HG03103 (cell line): ENCODE measurements around the gene GGA2.

ENCODE experiments used
- ATAC-seq: cut with Tn5 transposase; IDR thresholded peaks from one replicate; pipeline ENCODE4 v1.9.1; 2021; ENCODE audit warnings: low read depth; ENCODE audit not compliant: unreplicated experiment

The GGA2 gene

DNA sequence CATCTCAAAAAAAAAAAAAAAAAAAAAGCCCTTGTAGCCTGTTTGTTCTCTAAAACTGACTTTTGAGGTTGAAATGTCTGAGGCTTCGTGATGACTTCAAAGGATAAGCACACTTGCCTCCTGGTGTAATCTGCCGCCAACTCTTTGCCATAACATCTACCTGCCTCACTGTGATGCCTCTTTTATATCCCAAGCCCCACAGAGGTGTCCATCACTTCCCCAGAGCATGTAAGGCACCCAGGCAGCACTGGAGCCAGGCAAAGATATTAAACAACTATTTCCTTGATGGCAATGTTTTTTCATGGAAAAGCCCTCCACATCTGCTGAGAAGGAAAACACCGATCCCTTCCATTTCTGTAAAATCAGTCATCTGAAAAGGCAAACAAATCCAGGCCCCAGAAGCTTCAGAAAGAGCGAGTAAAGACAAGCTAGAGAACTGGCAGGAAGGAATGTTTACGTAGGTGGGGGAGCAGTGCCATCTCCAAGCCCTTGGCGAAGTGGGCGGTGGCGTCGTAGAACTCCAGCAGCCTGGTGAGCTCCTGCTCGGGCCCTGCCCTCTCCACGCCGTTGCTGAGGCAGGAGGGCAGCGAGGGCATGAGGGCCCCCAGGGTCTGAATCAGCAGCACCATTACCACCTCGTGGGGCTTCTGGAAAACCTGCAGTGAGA lies 85.9 kb downstream of the GGA2 start:
- ATAC-seq: no peak

DNA sequence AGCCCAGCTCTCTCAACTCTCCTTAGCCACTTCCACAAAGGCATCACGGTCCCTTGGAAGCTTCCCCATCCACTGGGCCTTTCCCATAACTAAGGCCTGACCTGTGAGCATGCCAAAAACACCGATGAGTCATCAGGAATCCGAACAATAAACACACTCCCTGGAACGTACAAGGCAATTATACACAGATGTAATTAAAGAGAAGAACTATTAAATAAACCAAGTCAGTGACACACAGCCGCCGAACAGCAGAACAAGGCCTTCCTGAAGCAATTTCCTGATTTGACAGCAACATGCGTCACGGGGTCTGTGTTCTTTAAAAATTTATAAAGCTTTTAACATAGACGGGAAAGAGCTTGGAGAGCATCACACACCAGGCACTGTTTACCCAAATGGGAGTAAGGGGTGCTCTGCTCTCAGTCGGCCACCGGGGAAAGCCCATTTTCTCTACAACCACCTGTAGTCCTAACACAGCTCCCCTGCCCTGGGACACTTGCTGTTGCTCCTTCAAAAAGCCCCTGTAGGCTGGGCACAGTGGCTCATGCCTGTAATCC lies 86.7 kb downstream of the GGA2 start:
- no peak for ATAC-seq

DNA sequence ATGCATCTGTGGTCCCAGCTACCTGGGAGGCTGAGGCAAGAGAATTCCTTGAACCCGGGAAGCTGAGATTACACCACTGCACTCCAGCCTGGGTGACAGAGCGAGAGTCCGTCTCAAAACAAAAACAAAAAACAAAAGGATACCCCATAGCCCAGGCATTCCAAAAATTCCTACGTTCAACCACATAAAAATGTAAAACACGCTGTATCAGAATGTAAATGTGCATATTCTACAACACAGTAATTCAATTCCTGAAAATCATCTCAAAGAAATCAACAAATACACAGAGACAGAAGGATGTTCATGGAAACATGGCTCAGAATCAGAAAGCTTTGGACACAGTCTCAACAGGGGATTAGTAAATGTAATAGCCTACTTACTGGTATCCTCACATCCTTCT lies 90.3 kb downstream of the GGA2 start:
- no peak for ATAC-seq

DNA sequence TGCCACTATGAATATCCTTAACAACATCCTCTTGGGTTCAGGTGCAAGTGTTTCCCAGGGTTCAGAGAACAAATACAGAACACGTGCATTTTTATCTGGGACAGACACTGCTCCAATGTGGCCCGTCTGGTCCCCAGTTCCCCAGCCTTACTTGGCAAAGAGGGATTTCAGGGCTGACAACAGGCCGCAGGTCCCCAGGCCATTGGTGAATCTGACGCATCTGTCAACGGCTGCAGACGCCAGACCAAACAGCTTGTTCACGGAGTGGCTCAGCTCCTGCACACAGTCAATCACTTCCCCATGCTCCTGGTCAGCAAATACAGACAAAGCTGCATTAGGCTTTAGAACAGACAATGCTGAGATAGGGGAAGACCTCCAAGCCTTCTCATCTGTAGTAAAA lies 93.5 kb downstream of the GGA2 start:
- no peak for ATAC-seq

DNA sequence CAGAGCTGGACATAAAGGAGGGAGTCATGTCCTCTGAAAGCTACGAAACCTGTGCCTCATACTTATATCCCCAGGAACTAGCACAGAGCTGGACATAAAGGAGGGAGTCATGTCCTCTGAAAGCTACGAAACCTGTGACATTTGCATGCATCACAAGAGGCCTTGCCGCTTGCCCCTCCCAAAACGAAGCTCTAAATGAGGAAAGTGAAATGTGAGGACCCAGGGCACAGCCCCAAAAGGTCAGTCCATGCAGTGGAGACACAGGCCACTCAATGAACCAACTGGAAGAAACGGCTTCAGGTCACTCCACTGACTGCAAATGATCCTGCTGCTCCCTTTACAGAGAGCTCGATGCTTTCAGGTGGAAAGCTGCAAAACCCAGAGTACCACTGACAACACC lies 95.6 kb downstream of the GGA2 start:
- ATAC-seq: no peak
